ENCODE data around the gene MIGA2.

MIGA2 gene

GRCh38 chr9:129038109-129038852 is 1.9 kb downstream of the MIGA2 start:
- no peak overlapping the region for H3K27ac Mint-ChIP-seq
- no peaks in the 10 kb centered on the region for H3K27me3 Mint-ChIP-seq
- H3K4me1 Mint-ChIP-seq (ENCODE audit: low read depth) = peaks cover 20% of the 10 kb centered on the region
- H3K9me3 Mint-ChIP-seq = no peaks in the 10 kb centered on the region
- H3K4me3 Mint-ChIP-seq = peak overlapping the region; percentile 90
- H3K36me3 Mint-ChIP-seq (ENCODE audit: low read depth) = peaks cover 9% of the 10 kb centered on the region

- no peak overlapping the region for H3K27ac Mint-ChIP-seq
- no peaks in the 10 kb centered on the region for H3K27me3 Mint-ChIP-seq
- peaks cover 14% of the 10 kb centered on the region for H3K36me3 Mint-ChIP-seq (ENCODE audit: low read depth)
- H3K4me1 Mint-ChIP-seq (ENCODE audit: low read depth) = peaks cover 20% of the 10 kb centered on the region
- H3K4me3 Mint-ChIP-seq = no peak overlapping the region
- H3K9me3 Mint-ChIP-seq = no peaks in the 10 kb centered on the region
Observed at GRCh38 chr9:129040113-129040643, 3.8 kb downstream of the MIGA2 start.

- Mint-ChIP-seq H3K27ac (no peak overlapping the region), H3K4me1 (ENCODE audit: low read depth) (peaks cover 11% of the 10 kb centered on the region), H3K36me3 (ENCODE audit: low read depth) (peaks cover 14% of the 10 kb centered on the region), H3K4me3 (no peak overlapping the region), H3K27me3 (no peaks in the 10 kb centered on the region), H3K9me3 (no peaks in the 10 kb centered on the region)
Observed at GRCh38 chr9:129042016-129042415, 5.6 kb downstream of the MIGA2 start.

GRCh38 chr9:129052592-129052991 is 16.2 kb downstream of the MIGA2 start:
- H3K27ac Mint-ChIP-seq = no peak overlapping the region
- H3K4me3 Mint-ChIP-seq = no peak overlapping the region
- H3K27me3 Mint-ChIP-seq = no peaks in the 10 kb centered on the region
- H3K4me1 Mint-ChIP-seq (ENCODE audit: low read depth) = no peaks in the 10 kb centered on the region
- peaks cover 14% of the 10 kb centered on the region for H3K36me3 Mint-ChIP-seq (ENCODE audit: low read depth)
- H3K9me3 Mint-ChIP-seq = no peaks in the 10 kb centered on the region

GRCh38 chr9:129053020-129053419 is 16.6 kb downstream of the MIGA2 start:
- Mint-ChIP-seq H3K36me3 (ENCODE audit: low read depth) (peaks cover 14% of the 10 kb centered on the region), H3K4me3 (no peak overlapping the region), H3K4me1 (ENCODE audit: low read depth) (no peaks in the 10 kb centered on the region), H3K27ac (no peak overlapping the region), H3K9me3 (no peaks in the 10 kb centered on the region), H3K27me3 (no peaks in the 10 kb centered on the region)

GRCh38 chr9:129054163-129054851 is 17.9 kb downstream of the MIGA2 start:
- no peak overlapping the region for H3K4me3 Mint-ChIP-seq
- no peaks in the 10 kb centered on the region for H3K27me3 Mint-ChIP-seq
- H3K4me1 Mint-ChIP-seq (ENCODE audit: low read depth) = no peaks in the 10 kb centered on the region
- no peak overlapping the region for H3K27ac Mint-ChIP-seq
- H3K36me3 Mint-ChIP-seq (ENCODE audit: low read depth) = peaks cover 8% of the 10 kb centered on the region
- H3K9me3 Mint-ChIP-seq = no peaks in the 10 kb centered on the region

GRCh38 chr9:129058965-129059795 is 22.8 kb downstream of the MIGA2 start:
- Mint-ChIP-seq H3K9me3 (no peaks in the 10 kb centered on the region), H3K4me1 (ENCODE audit: low read depth) (no peaks in the 10 kb centered on the region), H3K27me3 (no peaks in the 10 kb centered on the region), H3K4me3 (no peak overlapping the region), H3K36me3 (ENCODE audit: low read depth) (peaks cover 14% of the 10 kb centered on the region), H3K27ac (no peak overlapping the region)

GRCh38 chr9:129059796-129060785 is 23.7 kb downstream of the MIGA2 start:
- Mint-ChIP-seq H3K9me3 (no peaks in the 10 kb centered on the region), H3K36me3 (ENCODE audit: low read depth) (peaks cover 9% of the 10 kb centered on the region), H3K27ac (no peak overlapping the region), H3K4me1 (ENCODE audit: low read depth) (no peaks in the 10 kb centered on the region), H3K27me3 (no peaks in the 10 kb centered on the region), H3K4me3 (no peak overlapping the region)

GRCh38 chr9:129060991-129061390 is 24.6 kb downstream of the MIGA2 start:
- Mint-ChIP-seq H3K27me3 (no peaks in the 10 kb centered on the region), H3K9me3 (no peaks in the 10 kb centered on the region), H3K36me3 (ENCODE audit: low read depth) (peaks cover 13% of the 10 kb centered on the region), H3K4me3 (no peak overlapping the region), H3K4me1 (ENCODE audit: low read depth) (no peaks in the 10 kb centered on the region), H3K27ac (no peak overlapping the region)

GRCh38 chr9:129063061-129063460 is 26.6 kb downstream of the MIGA2 start:
- no peaks in the 10 kb centered on the region for H3K9me3 Mint-ChIP-seq
- H3K27me3 Mint-ChIP-seq = no peaks in the 10 kb centered on the region
- no peak overlapping the region for H3K27ac Mint-ChIP-seq
- H3K4me1 Mint-ChIP-seq (ENCODE audit: low read depth) = peaks cover 1% of the 10 kb centered on the region
- no peak overlapping the region for H3K4me3 Mint-ChIP-seq
- H3K36me3 Mint-ChIP-seq (ENCODE audit: low read depth) = peaks cover 10% of the 10 kb centered on the region

- Mint-ChIP-seq H3K36me3 (ENCODE audit: low read depth) (peaks cover 18% of the 10 kb centered on the region), H3K4me3 (no peak overlapping the region), H3K4me1 (ENCODE audit: low read depth) (peaks cover 16% of the 10 kb centered on the region), H3K27ac (no peak overlapping the region), H3K9me3 (no peaks in the 10 kb centered on the region), H3K27me3 (no peaks in the 10 kb centered on the region)
Observed at GRCh38 chr9:129064499-129064908, 28.1 kb downstream of the MIGA2 start.

- Mint-ChIP-seq H3K4me1 (ENCODE audit: low read depth) (peaks cover 36% of the 10 kb centered on the region), H3K9me3 (no peaks in the 10 kb centered on the region), H3K36me3 (ENCODE audit: low read depth) (peaks cover 18% of the 10 kb centered on the region), H3K27ac (peak overlapping the region; percentile 89), H3K4me3 (no peak overlapping the region), H3K27me3 (no peaks in the 10 kb centered on the region)
Observed at GRCh38 chr9:129068110-129068509, 31.7 kb downstream of the MIGA2 start.

- Mint-ChIP-seq H3K27me3 (no peaks in the 10 kb centered on the region), H3K9me3 (no peaks in the 10 kb centered on the region), H3K4me1 (ENCODE audit: low read depth) (peaks cover 37% of the 10 kb centered on the region)
Observed at GRCh38 chr9:129068990-129069861, 32.8 kb downstream of the MIGA2 start.

More at GRCh38 chr9:129068990-129069861, 32.8 kb downstream of the MIGA2 start:
- Mint-ChIP-seq H3K4me3 (peak overlapping the region; percentile 35), H3K36me3 (ENCODE audit: low read depth) (peaks cover 12% of the 10 kb centered on the region), H3K27ac (peak overlapping the region; percentile 89)
